ENCODE results near the gene CRTC3. TPM values are rescaled to one million over a fixed set of nuclear protein-coding genes. Genes with fewer than 3 reads are reported as not detected.

The CRTC3 gene
- total and polyA plus RNA-seq, 2 donors (not counting 3 experiments of a cell fraction or from before 2014, with no cell fraction given): 16.2 to 26.4 TPM

GRCh38 chr15:90540768-90541167 is 11.0 kb downstream of the CRTC3 start:
- H3K36me3 ChIP-seq (ENCODE audit: control insufficient read depth in 2 of 2, extremely low read depth in 1 of 2, insufficient read depth in 2 of 2, low read length in 2 of 2): peaks cover 0 to 2% of the 10 kb centered on the region in 2 experiments
- peaks cover 11% of the 10 kb centered on the region for H3K79me2 ChIP-seq (ENCODE audit: control insufficient read depth, insufficient read depth, low read length)
- POLR2A ChIA-PET: no interaction called here
- FAIRE-seq (no peak), DNase-seq (ENCODE audit: low read depth, low spot score) (no peak)
- H3K27ac ChIP-seq (ENCODE audit: insufficient read depth, low read depth, low read length): no peak overlapping the region
- CTCF ChIA-PET: interaction anchor here (2.7 kb wide), 1 partner anchor 10 kb away, joined by 13 read pairs; the partner anchor contains the start of gene CRTC3
- H3K9me1 ChIP-seq (replicated peaks; ENCODE audit: control insufficient read depth, extremely low read depth, insufficient read depth, low read length): no peaks in the 10 kb centered on the region
- TF ChIP-seq FOS (IDR thresholded peaks at IDR 0.05; ENCODE audit: borderline replicate concordance, insufficient read depth, low read length) (no peak), CTCF (IDR thresholded peaks at IDR 0.05; ENCODE audit: extremely low read depth in 1 of 2, insufficient read depth in 1 of 2, low read depth in 1 of 2, low read length in 2 of 2) (no peak), JUN (IDR thresholded peaks at IDR 0.05; ENCODE audit: borderline replicate concordance, insufficient read depth, insufficient read length, low read depth) (no peak), POLR2A (IDR thresholded peaks at IDR 0.05; ENCODE audit: low read depth, low read length) (no peak), GATA2 (IDR thresholded peaks at IDR 0.05; ENCODE audit: insufficient read depth, insufficient read length, low read depth, low read length) (no peak), POLR2AphosphoS5 (IDR thresholded peaks at IDR 0.05; ENCODE audit: insufficient read depth, low read depth, low read length) (no peak), MAX (IDR thresholded peaks at IDR 0.05; ENCODE audit: insufficient read depth, insufficient read length) (no peak), MYC (IDR thresholded peaks at IDR 0.05; ENCODE audit: low read depth, low read length) (no peak), EZH2 (IDR thresholded peaks at IDR 0.05; ENCODE audit: borderline replicate concordance, low read depth, low read length, severe bottlenecking) (no peak)
- peaks cover 3% of the 10 kb centered on the region for H4K20me1 ChIP-seq (replicated peaks; ENCODE audit: control insufficient read depth, extremely low read depth, insufficient read depth, low read length)
- dilution Hi-C loops (cut with MboI; ENCODE audit: extremely low pct_ligation_motif_present, low sequenced_read_pairs): no loop called here
- intact Hi-C loops (cut with micrococcal nuclease): no loop called here
- no TSS peak for BruUV-seq (replicated peaks)
- no peak overlapping the region for H3K4me3 ChIP-seq (replicated peaks in 1 of 3; ENCODE audit: insufficient read depth in 1 of 3, low read depth in 1 of 3, low read length in 3 of 3)
- no peak overlapping the region for H3K9ac ChIP-seq (replicated peaks; ENCODE audit: extremely low read depth, insufficient read depth, low read length)
- peaks cover 3% of the 10 kb centered on the region for H3K4me1 ChIP-seq (ENCODE audit: control insufficient read depth, extremely low read depth, insufficient read depth, low read length)
- H3K4me2 ChIP-seq (ENCODE audit: insufficient read depth, low read length): no peak overlapping the region
- no peak overlapping the region for H2AFZ ChIP-seq (ENCODE audit: low read depth, low read length)
- no peaks in the 10 kb centered on the region for H3K9me3 ChIP-seq (replicated peaks; ENCODE audit: control insufficient read depth, insufficient read depth, low read length)
- H3K27me3 ChIP-seq (ENCODE audit: control insufficient read depth in 2 of 2, insufficient read depth in 2 of 2, low read length in 2 of 2): no peaks in the 10 kb centered on the region
